ENCODE results near the gene CAMK1D. TPM values are rescaled to one million over a fixed set of nuclear protein-coding genes. Genes with fewer than 3 reads are reported as not detected.

The CAMK1D gene
- total RNA-seq, 1 donor from 2014 or later: 12.8 TPM

DNA sequence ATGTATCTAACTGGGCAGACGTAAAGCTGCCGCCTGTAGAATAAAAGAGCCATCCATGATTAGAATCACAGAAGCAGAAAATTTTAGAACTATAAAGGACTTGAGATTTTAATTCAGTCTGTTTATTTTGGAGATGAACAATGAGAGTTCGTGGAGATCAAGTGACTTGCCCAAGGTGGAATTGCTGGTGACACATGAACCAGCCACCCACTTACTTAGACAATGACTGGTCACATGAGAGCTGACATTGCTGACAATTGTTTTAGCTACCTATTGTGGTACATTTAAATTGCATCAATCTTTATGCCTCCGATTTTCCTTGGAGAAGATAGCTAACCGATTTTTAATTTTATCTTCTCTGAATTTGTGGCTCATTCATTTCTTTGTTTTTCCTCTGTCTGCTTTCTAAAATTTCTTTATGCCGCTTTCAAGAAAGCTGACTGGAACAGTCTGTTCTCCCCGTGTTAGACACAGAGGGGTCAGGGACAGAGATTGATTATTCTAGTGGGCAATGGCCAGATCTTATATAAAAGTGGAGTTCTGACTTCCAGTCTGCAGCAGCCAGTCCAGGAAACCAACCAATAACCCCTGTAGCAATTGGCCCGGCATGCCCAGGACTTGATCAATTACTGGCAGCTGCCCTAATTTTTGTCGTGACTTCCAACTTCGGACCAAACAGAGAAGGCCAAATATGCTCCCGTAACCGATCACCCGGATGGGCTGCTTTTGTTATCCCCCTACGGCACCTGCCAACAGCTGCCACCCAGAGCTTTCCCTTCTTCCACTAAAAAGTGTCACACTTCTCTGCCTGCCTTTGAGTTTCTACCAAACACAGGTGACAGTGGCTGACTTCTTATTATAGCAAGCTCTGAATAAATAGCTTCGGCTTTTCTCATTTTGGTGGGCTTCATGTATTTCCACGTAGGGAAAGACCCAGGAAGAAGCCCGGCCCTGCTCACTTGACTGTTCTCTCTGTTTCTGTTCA lies 241.6 kb downstream of the CAMK1D start:
- no peak overlapping the region for H3K27ac ChIP-seq
- DNase-seq (ENCODE audit: extremely low spot score in 2 of 2): no peak
- no peak overlapping the region for H3K4me3 ChIP-seq
- intact Hi-C loops (cut with DNase I): no loop called here
- TF ChIP-seq, protein P1, sequence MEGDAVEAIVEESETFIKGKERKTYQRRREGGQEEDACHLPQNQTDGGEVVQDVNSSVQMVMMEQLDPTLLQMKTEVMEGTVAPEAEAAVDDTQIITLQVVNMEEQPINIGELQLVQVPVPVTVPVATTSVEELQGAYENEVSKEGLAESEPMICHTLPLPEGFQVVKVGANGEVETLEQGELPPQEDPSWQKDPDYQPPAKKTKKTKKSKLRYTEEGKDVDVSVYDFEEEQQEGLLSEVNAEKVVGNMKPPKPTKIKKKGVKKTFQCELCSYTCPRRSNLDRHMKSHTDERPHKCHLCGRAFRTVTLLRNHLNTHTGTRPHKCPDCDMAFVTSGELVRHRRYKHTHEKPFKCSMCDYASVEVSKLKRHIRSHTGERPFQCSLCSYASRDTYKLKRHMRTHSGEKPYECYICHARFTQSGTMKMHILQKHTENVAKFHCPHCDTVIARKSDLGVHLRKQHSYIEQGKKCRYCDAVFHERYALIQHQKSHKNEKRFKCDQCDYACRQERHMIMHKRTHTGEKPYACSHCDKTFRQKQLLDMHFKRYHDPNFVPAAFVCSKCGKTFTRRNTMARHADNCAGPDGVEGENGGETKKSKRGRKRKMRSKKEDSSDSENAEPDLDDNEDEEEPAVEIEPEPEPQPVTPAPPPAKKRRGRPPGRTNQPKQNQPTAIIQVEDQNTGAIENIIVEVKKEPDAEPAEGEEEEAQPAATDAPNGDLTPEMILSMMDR (IDR thresholded peaks at IDR 0.05): no peak
- no peak for TF ChIP-seq POLR2AphosphoS5 (IDR thresholded peaks at IDR 0.05; ENCODE audit: insufficient read depth in 1 of 2, low read depth in 1 of 2)
- no peaks in the 10 kb centered on the region for H3K27me3 ChIP-seq
- peaks cover 50% of the 10 kb centered on the region for H3K4me1 ChIP-seq
- no peaks in the 10 kb centered on the region for H3K36me3 ChIP-seq
- no peaks in the 10 kb centered on the region for H3K9me3 ChIP-seq

DNA sequence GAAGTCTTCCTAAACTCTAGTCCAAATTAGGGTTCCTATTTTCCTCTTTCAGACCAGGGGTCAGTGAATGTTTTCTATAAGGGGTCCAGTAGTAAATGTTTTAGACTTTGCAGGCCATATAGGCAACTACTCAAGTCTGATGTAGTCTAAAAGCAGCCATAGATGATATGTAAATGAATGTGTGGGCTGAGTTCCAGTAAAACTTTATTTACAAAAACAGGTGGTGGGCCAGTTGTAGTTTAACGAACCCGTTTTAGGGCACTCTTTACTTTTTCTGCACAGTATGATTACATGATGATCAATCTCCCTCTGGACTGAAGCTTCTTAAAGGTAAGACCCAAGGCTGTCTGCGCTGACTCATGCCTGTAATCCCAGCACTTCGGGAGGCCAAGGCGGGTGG lies 243.6 kb downstream of the CAMK1D start:
- Histone ChIP-seq H3K9me3 (no peaks in the 10 kb centered on the region), H3K4me3 (no peak overlapping the region), H3K27me3 (no peaks in the 10 kb centered on the region), H3K36me3 (no peaks in the 10 kb centered on the region), H3K4me1 (peaks cover 31% of the 10 kb centered on the region), H3K27ac (no peak overlapping the region)
- TF ChIP-seq POLR2A (IDR thresholded peaks at IDR 0.05): no peak
- TF ChIP-seq, protein P1 (IDR thresholded peaks at IDR 0.05): no peak
- TF ChIP-seq POLR2AphosphoS5 (IDR thresholded peaks at IDR 0.05; ENCODE audit: insufficient read depth in 1 of 2, low read depth in 1 of 2): no peak
- intact Hi-C loops (cut with DNase I): no loop called here
- DNase-seq (ENCODE audit: extremely low spot score in 2 of 2): no peak

DNA sequence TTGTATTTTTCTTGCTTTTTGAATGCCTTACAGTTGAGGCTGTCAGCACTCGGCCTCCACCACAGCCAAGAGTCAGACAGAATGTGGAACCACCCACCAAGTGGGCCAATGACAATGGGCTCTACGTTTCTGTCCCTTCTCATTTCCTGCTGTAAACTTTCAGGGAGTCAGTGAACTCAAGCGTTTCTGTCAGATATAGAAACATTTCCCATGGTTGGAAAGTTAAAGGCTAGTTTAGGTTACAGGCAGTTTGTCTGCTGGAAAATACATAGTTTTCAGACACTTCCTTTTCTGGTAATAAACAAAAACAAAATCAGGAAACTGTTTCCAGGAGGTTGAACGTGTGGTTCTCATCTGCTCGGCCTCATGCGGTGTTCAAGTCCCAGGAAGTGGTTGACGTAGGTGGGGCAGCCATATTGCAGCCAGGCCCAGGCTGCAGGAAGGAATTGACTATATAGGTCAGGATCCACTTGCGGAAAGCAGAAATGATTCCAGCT lies 245.1 kb downstream of the CAMK1D start:
- Histone ChIP-seq H3K9me3 (no peaks in the 10 kb centered on the region), H3K4me3 (no peak overlapping the region), H3K36me3 (no peaks in the 10 kb centered on the region), H3K27me3 (no peaks in the 10 kb centered on the region), H3K27ac (no peak overlapping the region), H3K4me1 (peaks cover 16% of the 10 kb centered on the region)
- intact Hi-C loops (cut with DNase I): no loop called here
- DNase-seq (ENCODE audit: extremely low spot score in 2 of 2): no peak
- TF ChIP-seq, protein P1 (IDR thresholded peaks at IDR 0.05): no peak
- TF ChIP-seq POLR2A (IDR thresholded peaks at IDR 0.05) (no peak), POLR2AphosphoS5 (IDR thresholded peaks at IDR 0.05; ENCODE audit: insufficient read depth in 1 of 2, low read depth in 1 of 2) (no peak)

DNA sequence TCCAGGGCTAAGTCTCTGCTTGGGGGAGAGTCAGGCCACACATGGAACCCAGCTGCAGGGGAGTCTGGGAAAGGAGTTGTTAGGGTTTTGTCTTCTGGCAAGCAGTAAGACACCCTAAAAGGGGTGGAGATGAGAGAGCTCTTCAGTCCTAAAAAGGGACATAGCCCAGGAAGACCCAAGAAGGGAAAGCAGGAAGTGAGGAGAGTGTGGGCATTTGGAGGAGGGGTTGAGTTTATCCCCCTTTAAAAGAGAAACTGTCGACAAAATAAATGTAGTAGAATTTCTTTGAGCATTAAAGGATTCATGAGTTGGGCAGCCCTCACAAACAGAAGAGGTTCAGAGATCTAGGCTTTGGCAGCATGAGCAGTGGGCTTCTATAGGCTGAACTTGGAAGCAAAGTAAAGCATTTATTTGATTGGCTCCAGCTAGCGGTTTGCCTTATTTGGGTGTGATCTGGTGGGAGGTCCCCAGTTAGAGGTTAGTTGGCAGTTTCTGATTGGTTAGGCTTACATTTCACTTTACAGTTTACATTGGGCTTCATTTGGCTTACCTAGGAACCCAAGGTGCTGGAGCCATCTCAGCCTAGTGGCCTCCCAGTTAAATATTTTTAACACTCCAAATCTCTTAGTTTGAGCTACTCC lies 246.7 kb downstream of the CAMK1D start:
- intact Hi-C loops (cut with DNase I): no loop called here
- H3K36me3 ChIP-seq: no peaks in the 10 kb centered on the region
- H3K4me3 ChIP-seq: no peak overlapping the region
- H3K27ac ChIP-seq: no peak overlapping the region
- TF ChIP-seq POLR2A (IDR thresholded peaks at IDR 0.05): no peak
- TF ChIP-seq POLR2AphosphoS5 (IDR thresholded peaks at IDR 0.05; ENCODE audit: insufficient read depth in 1 of 2, low read depth in 1 of 2): no peak
- TF ChIP-seq, protein P1 (IDR thresholded peaks at IDR 0.05): no peak
- H3K4me1 ChIP-seq: peaks cover 7% of the 10 kb centered on the region
- no peaks in the 10 kb centered on the region for H3K9me3 ChIP-seq
- no peak for DNase-seq (ENCODE audit: extremely low spot score in 2 of 2)
- H3K27me3 ChIP-seq: no peaks in the 10 kb centered on the region
